ENCODE results near the gene RNF130.
A peak's percentile ranks its signal among the peaks of the same experiment; 100 is the strongest.

The RNF130 gene

GRCh38 chr5:180084638-180085561, 13.3 kb upstream of the RNF130 start:
- no peak for DNase-seq

DNA sequence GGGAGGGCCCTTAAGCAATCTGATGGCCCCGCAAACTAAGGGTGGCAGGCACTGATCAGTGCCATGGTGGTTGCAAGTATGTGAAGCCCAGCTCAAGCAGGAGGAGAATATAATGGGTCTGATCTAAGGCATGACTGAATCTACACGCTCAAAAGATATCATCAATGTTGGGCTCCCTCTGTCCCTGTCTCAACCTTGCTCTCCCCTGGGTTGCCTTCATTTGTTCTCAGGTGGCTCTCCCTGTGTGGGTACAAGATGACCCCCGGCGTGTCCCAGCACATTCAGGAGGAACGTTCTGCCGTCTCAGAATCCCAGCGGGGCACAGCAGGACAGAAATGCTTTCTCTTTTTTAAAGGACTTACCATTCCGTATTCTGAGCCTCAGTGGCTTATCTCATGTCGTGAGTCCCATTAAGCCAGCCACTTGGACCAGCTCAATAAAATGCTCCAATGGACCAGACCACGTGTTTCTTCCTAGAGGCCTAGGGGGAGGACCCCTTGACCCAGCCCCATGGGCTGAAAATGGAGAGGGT, 12.0 kb upstream of the RNF130 start:
- no peak for DNase-seq

- DNase-seq, result no peak
These were observed 11.3 kb upstream of the RNF130 start for GRCh38 chr5:180082633-180083420.

- DNase-seq, result no peak
These were observed 9.9 kb upstream of the RNF130 start for GRCh38 chr5:180081481-180081880.

- no peak for DNase-seq
These were observed 9.1 kb upstream of the RNF130 start for GRCh38 chr5:180080486-180081280.

DNA sequence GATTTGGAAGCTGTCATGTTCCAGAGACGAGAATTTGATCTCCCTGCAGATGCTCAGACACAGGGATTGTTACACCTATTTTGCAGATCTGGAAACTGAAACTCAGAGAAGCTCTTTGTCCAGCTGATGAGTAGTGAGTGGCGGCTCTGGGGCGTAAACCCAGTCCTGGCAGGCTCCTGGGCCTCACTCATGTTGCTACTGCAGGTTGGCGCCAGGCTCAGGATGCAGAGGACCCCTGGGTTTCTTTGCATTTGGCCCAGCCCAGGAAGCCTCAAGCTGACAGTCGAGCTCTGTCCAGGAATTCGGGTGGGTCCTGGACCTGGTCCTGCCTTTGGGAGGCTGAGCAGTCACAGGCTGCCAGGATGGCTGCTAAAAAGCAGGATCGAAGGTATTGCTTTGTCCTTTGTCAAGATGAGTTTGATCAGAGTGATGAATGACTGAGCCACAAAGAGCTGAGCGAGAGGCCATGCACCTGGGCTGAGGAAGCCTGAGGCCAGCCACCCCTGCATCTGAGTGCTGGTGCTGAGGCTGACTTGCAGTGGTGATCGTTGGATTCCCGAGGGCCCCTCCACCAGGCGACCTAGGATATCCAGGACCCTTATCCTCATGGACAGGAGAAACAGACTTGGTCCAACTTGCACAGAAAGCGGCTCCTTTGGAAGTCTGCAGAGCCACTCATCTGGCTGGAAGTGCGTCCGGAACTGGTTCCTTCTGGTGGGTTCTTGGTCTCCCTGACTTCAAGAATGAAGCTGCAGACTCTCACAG, 8.3 kb upstream of the RNF130 start:
- no peak for DNase-seq

DNA sequence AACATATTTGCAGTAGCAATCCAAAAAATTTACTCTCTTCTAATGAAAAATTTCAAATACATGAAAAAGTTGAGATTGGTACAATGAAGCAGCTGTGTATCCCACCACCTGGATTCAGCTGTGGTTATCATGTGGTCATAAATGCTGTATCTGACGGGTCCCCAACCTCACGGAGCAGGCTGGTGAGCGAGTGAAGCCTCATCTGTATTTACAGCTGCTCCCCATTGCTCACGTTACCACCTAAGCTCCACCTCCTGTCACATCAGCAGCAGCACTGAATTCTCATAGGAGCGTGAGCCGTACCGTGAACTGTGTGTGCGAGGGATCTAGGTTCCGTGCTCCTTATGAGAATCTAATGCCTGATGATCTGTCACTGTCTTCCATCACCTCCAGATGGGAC, 6.8 kb upstream of the RNF130 start:
- no peak for DNase-seq

GRCh38 chr5:180077594-180078284, 6.2 kb upstream of the RNF130 start:
- DNase-seq, result no peak

GRCh38 chr5:180075703-180076102, 4.1 kb upstream of the RNF130 start:
- no peak for DNase-seq

DNA sequence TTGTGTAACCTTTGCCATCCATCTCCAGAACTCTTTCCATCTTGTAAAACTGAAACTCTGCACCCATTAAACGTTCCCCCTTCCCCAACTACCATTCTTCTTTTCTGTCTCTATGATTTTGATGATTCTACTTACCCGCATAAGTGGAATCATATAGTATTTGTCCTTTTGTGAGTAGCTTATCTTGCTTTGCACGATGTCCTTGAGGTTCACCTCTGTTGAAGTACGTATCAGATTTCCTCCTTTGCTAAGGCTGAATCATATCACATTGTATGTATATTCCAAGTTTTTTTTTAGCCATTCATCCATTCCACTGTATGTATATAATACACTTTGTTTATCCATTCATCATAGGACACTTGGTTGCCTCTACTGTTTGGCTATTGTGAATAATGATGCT, 2.9 kb upstream of the RNF130 start:
- no peak for DNase-seq

DNA sequence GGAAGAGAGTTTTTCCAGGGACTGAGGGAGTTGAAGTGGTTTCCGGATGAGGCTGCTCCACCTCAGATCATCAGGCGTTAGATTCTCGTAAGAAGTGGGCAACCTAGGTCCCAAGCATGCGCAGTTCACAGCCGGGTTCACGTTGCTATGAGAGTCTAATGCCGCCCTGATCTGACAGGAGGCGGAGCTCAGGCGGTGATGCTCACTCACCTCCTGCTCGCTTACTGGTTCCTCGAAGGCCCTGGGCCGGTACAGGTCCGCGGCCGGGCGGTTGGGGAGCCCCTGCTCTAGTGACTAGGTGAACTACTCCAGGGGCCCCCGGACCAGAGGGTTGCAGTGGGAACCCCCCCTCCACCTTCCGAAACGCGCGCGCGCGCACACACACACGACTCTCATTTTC, 997 bp upstream of the RNF130 start:
- DNase-seq, result no peak

DNA sequence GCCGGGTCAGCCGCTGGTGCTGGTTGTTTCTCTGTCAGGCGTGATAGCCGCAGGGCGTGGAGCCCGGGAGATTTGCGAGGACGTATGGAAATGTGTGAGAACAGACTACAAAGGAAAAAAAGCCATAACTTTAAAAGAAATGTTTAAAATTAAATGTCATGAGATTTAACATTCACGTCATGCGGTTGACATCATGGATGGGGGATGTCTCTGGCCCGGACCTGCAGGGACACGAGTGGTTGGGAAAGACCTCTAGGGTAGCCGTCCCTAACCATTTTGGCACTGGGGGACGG, 643 bp upstream of the RNF130 start:
- no peak for DNase-seq

- peak; percentile 52 for DNase-seq
These were observed 616 bp downstream of the RNF130 start for GRCh38 chr5:180070756-180071530.

DNA sequence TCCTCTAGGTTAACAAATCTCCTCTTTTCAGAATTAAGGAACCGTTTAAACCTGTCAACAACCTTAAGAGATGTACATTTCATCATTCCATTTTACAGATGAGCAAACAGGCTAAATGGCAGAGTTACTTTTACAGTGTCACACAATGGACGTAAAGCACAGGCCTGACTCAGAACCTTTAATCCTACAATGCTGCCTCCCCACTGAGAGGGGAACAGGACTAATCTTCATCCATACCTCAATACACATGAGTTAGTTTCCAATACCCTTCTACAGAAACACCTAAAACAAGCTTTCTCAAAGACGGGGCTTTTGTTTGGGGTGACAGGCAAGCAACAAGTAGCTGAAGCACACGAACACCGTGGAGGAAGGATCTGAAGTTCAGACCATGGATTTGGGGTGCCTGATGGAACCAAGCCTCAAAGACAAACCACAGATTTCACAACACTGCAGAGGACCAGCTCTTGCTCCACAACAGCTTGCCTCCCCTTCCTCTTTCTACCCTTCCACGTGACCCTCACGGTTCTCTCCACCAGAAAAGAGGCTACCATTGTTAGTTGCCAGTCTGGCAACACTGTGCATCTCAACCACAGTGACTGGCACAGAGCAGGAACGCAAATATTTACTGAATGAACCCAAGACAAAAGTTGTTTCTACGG, 1.8 kb downstream of the RNF130 start:
- DNase-seq, result peak; percentile 90

- DNase-seq, result no peak
These were observed 3.0 kb downstream of the RNF130 start for GRCh38 chr5:180068519-180069090.

- DNase-seq, result peak; percentile 79
These were observed 3.6 kb downstream of the RNF130 start for GRCh38 chr5:180067986-180068385.

GRCh38 chr5:180060192-180060591, 11.4 kb downstream of the RNF130 start:
- DNase-seq, result no peak

DNA sequence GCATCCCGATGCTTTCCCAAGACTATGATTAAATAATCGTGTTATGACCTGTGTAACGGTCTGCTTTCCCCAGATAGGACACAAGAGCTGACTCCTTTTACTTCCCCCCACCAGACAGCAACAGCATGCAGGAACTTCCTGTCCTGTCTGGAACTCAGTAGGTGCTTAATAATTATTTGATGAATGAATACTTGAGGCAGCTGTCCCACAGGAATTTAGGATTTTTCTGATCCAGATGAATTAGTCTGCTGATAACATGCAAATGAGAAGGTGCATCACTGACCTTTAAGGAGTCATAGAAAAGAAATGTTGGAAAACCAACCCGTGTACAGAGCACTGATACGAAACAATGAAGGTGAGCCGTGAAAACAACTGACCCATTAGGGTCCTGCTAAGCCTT, 12.2 kb downstream of the RNF130 start:
- no peak for DNase-seq

DNA sequence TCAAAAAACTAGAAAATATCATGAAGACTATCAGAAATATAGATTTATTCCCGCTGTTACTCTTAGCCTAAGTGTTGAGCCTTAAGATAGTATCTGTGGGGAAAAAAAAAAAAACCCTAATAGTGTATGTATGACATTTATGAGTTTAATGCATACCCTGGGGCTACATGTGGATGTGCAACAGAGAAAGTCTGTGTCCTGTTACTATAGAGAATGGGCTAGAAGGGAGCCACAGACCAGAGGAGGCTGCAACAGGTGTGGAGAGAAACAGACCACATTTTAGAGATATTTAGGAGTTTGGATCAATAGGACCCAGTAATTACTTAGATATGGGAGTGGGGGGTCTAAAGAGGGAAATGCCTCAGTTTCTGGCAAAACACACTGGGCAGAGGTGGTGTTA, 15.4 kb downstream of the RNF130 start:
- DNase-seq, result no peak

GRCh38 chr5:180054226-180054625, 17.3 kb downstream of the RNF130 start:
- DNase-seq, result no peak

Measured in midbrain (tissue), 1 donor.